K562 (cell line): ENCODE data around the gene CRB2. TPM values are rescaled to one million over a fixed set of nuclear protein-coding genes. Genes with fewer than 3 reads are reported as not detected.
A peak's percentile ranks its signal among the peaks of the same experiment; 100 is the strongest.

Experiments used
- ATAC-seq: fragments of 200-7000 bp; cut with Tn5 transposase; 3 replicates; pipeline ENCODE4 v1.9.1; 2020; ENCODE audit warnings: moderate library complexity
- BruUV-seq: library from RNA; stranded (reverse); fragments of 400-500 nt; replicated peaks from 2 replicates; lab custom pipeline; 2021; lab: Mats Ljungman, UMichigan
- CTCF ChIA-PET: fragments of 300-600 bp; formaldehyde crosslinking; extraction: SDS; loops from one replicate; lab custom pipeline; 2021; ENCODE audit warnings: low intra/inter-chr PET ratio; lab: Yijun Ruan, JAX
- POLR2A ChIA-PET: fragments of 300-600, 350-650 bp; sonication (Branson Sonifier 250); formaldehyde crosslinking; extraction: SDS; loops from one replicate; lab custom pipeline; 2021; ENCODE audit warnings: antibody characterized with exemption, inconsistent platforms; lab: Yijun Ruan, JAX
- DNase-seq, 4 experiments: peaks; one replicate each; pipeline versions ENCODE4 v3.0.0 to v3.0.0-alpha.2; 2011 to 2018; ENCODE audit warnings: low spot score in 3 of 4, mixed read lengths in 3 of 4; ENCODE audit errors: extremely low read depth in 1 of 4
- FAIRE-seq: peaks from 2 replicates; lab custom pipeline; 2011; peaks lifted over from hg19 to GRCh38; lab: Jason Lieb, UNC
- H2AFZ ChIP-seq: 2 replicates; pipeline ENCODE4 v1.6.0; 2011; ENCODE audit warnings: low read depth, low read length, control low read depth, inconsistent platforms
- H3K27ac ChIP-seq: fragments of 200-600 bp; 3 replicates; pipeline ENCODE4 v1.8.0; 2011; ENCODE audit warnings: low read depth, mild to moderate bottlenecking, control low read depth, inconsistent platforms, low read length, moderate library complexity, mixed read lengths; ENCODE audit errors: extremely low read depth
- H3K27me3 ChIP-seq, 2 experiments: fragments of 300-600 bp in 1 of 2; 2 replicates in 1 of 2; 3 replicates in 1 of 2; pipeline versions ENCODE4 v1.6.0 to v1.8.0; 2011; ENCODE audit warnings: inconsistent platforms in 2 of 2, low read length in 2 of 2, mild to moderate bottlenecking in 1 of 2, mixed read lengths in 1 of 2, moderate library complexity in 1 of 2; ENCODE audit not compliant: control insufficient read depth in 2 of 2, insufficient read depth in 2 of 2
- H3K36me3 ChIP-seq: fragments of 300-600 bp; 3 replicates; pipeline ENCODE4 v1.8.0; 2011; ENCODE audit warnings: mild to moderate bottlenecking, low read length, inconsistent platforms; ENCODE audit not compliant: control insufficient read depth, insufficient read depth
- H3K4me1 ChIP-seq, 2 experiments: fragments of 200-600 bp in 1 of 2; replicated peaks in 1 of 2; 2 replicates in 1 of 2; 3 replicates in 1 of 2; pipeline versions ENCODE4 v1.5.1 to v1.8.0; 2011; ENCODE audit warnings: inconsistent platforms in 2 of 2, low read length in 2 of 2, mild to moderate bottlenecking in 1 of 2, mixed read lengths in 1 of 2, moderate library complexity in 1 of 2; ENCODE audit not compliant: control insufficient read depth in 2 of 2, insufficient read depth in 2 of 2
- H3K4me2 ChIP-seq: 2 replicates; pipeline ENCODE4 v1.6.1; 2011; ENCODE audit warnings: low read length, control low read depth, inconsistent platforms, mixed read lengths; ENCODE audit not compliant: insufficient read depth
- H3K4me3 ChIP-seq: fragments of 200-600 bp; sonication (generic), shearing (Covaris generic); 2 replicates; pipeline ENCODE4 v1.5.1; 2016; ENCODE audit warnings: control low read depth, inconsistent platforms
- H3K79me2 ChIP-seq: fragments of 200-600 bp; 3 replicates; pipeline ENCODE4 v1.8.0; 2011; ENCODE audit warnings: low read length, inconsistent platforms; ENCODE audit not compliant: control insufficient read depth, insufficient read depth
- H3K9ac ChIP-seq, 2 experiments: 2 replicates each; pipeline versions ENCODE4 v1.6.0 to v1.6.1; 2011; ENCODE audit warnings: low read depth in 2 of 2, low read length in 2 of 2, control low read depth in 1 of 2, inconsistent platforms in 1 of 2, mild to moderate bottlenecking in 1 of 2, mixed read lengths in 1 of 2; ENCODE audit not compliant: insufficient read depth in 1 of 2
- H3K9me1 ChIP-seq: one replicate; pipeline ENCODE4 v1.6.0; 2011; ENCODE audit warnings: inconsistent platforms, mild to moderate bottlenecking, low read length, moderate library complexity; ENCODE audit not compliant: control insufficient read depth, insufficient read depth
- H3K9me3 ChIP-seq: replicated peaks from 2 replicates; pipeline ENCODE4 v1.5.1; 2011; ENCODE audit warnings: low read depth, low read length, inconsistent platforms; ENCODE audit not compliant: control insufficient read depth, insufficient read depth
- H4K20me1 ChIP-seq: replicated peaks from 2 replicates; pipeline ENCODE4 v1.6.1; 2011; ENCODE audit warnings: low read length, inconsistent platforms, mixed read lengths; ENCODE audit not compliant: control insufficient read depth, insufficient read depth
- BCLAF1 ChIP-seq, 2 experiments: fragments of 450-650 bp in 1 of 2; IDR thresholded peaks; 2 replicates each; pipeline ENCODE4 v1.6.1; 2011 to 2017; ENCODE audit warnings: low read depth in 2 of 2, antibody characterized with exemption in 1 of 2, borderline replicate concordance in 1 of 2, low read length in 1 of 2, mild to moderate bottlenecking in 1 of 2, mixed read lengths in 1 of 2; ENCODE audit not compliant: control insufficient read depth in 1 of 2
- CBX2 ChIP-seq: fragments of 200-600 bp; sonication (generic); IDR thresholded peaks from one replicate; pipeline ENCODE4 v1.6.1; 2012; ENCODE audit warnings: mild to moderate bottlenecking, low read length, inconsistent platforms; ENCODE audit not compliant: insufficient read depth, poor library complexity, severe bottlenecking
- PHF21A ChIP-seq: fragments of 450-650 bp; IDR thresholded peaks from 2 replicates; pipeline ENCODE4 v1.6.1; 2017; ENCODE audit warnings: low read depth, borderline replicate concordance
- POLR2G ChIP-seq: fragments of 200-400 bp; formaldehyde crosslinking; IDR thresholded peaks from 2 replicates; pipeline ENCODE4 v1.6.1; 2017; ENCODE audit warnings: low read depth, mild to moderate bottlenecking, antibody characterized with exemption, low read length, moderate library complexity
- PPARD ChIP-seq: fragments of 250-450 bp; sonication (Bioruptor Pico); IDR thresholded peaks from 2 replicates; pipeline ENCODE4 v1.8.0; 2022; ENCODE audit warnings: inconsistent platforms, mild to moderate bottlenecking, moderate library complexity
- RCOR1 ChIP-seq, 2 experiments: IDR thresholded peaks; 2 replicates each; pipeline ENCODE4 v1.6.1; 2012; ENCODE audit warnings: low read depth in 2 of 2, low read length in 2 of 2, borderline replicate concordance in 1 of 2, improper control_type of control experiment in 1 of 2
- TOE1 ChIP-seq, 2 experiments: fragments of 450-650 bp in 1 of 2; sonication (generic) in 1 of 2; formaldehyde crosslinking in 1 of 2; IDR thresholded peaks; 2 replicates each; pipeline versions ENCODE4 v1.7.1 to v1.8.0; 2016 to 2022; ENCODE audit warnings: borderline replicate concordance in 2 of 2, mild to moderate bottlenecking in 2 of 2, antibody characterized with exemption in 1 of 2, inconsistent platforms in 1 of 2, low read depth in 1 of 2, missing genetic modification reagents in 1 of 2, moderate library complexity in 1 of 2
- WGBS: fragments of 100-300 bp; shearing (Covaris generic); methylation state at CpG from one replicate; pipeline ENCODE4 v1.1.6; 2016; ENCODE audit warnings: low coverage, mixed read lengths; ENCODE audit not compliant: insufficient coverage; ENCODE audit errors: missing lambda C conversion rate; 5-methylcytosine and 5-hydroxymethylcytosine counted together
- in situ Hi-C: fragments of 300-500 bp; cut with MboI; formaldehyde crosslinking; loops from 4 replicates; pipeline ENCODE4 v1.15.0; 2018; ENCODE audit warnings: inconsistent platforms, mixed read lengths
- intact Hi-C: fragments of 100-400 bp; cut with micrococcal nuclease; formaldehyde crosslinking; loops from 2 replicates; pipeline ENCODE4 v1.14.2; 2022
- polyA plus RNA-seq, 8 experiments: library from polyadenylated mRNA; depleted of rRNA in 4 of 8; stranded (reverse) in 5 of 8; unstranded in 3 of 8; fragments of >200 nt; fragmentation: Nextera tagmentation in 2 of 8; fragmentation: Illumina TruSeq in 1 of 8; extraction: Ambion mirVana in 2 of 8; extraction: Trizol in 1 of 8; gene quantifications; 2 replicates each; pipeline versions ENCODE4 v1.2.1 to v1.2.3, GENCODE V29; 2011 to 2014; ENCODE audit warnings: inconsistent platforms in 1 of 8, missing spikeins in 1 of 8
- total RNA-seq, 7 experiments: library from RNA; depleted of rRNA in 6 of 7; stranded (reverse); fragments of >200 nt in 6 of 7; fragmentation: Illumina TruSeq in 2 of 7; extraction: Trizol in 2 of 7; gene quantifications; 2 replicates each; pipeline versions ENCODE4 v1.2.1 to v1.2.3, GENCODE V29; 2011 to 2021; ENCODE audit warnings: low replicate concordance in 1 of 7

Gene CRB2
- total and polyA plus RNA-seq, 9 of the 15 experiments (the other 6 are each of a cell fraction or from before 2014, with no cell fraction given): 0.13 to 1.2 (median 0.25) TPM; not detected in 2

- Histone ChIP-seq H3K27me3 (no peaks in the 10 kb centered on the region), H3K79me2 (no peaks in the 10 kb centered on the region), H4K20me1 (no peaks in the 10 kb centered on the region; the same call in 1 of the 2 replicates), H3K36me3 (no peaks in the 10 kb centered on the region), H3K27ac (no peak overlapping the region), H3K9me3 (peaks cover 2% of the 10 kb centered on the region; the same call in 1 of the 2 replicates), H3K9ac (peak overlapping the region in 1 of 2 experiments; percentile 42; a peak in 1 of 4 replicates), H3K4me1 (peaks cover 0 to 24% of the 10 kb centered on the region in 2 experiments; a peak in 2 of 5 replicates), H3K4me2 (no peak overlapping the region), H3K9me1 (no peaks in the 10 kb centered on the region), H2AFZ (no peak overlapping the region), H3K4me3 (no peak overlapping the region)
- WGBS: 31% methylated on average over 10 of the region's 10 CpGs
- in situ Hi-C loops: loop anchor here (5.0 kb wide), 1 partner anchor 37 kb away; no protein-coding TSS in a partner anchor
- FAIRE-seq (no peak), DNase-seq (no peak), ATAC-seq (no peak)
- intact Hi-C loops: no loop called here
- CTCF ChIA-PET: no interaction called here
- POLR2A ChIA-PET: no interaction called here
- BruUV-seq: no TSS peak
- TF ChIP-seq POLR2G (0 out of 2 replicates have a peak, but pooled peaks have one; percentile 15), PHF21A (no peak), TOE1 (IDR thresholded peaks at IDR 0.05; ENCODE audit: borderline replicate concordance) (no peak), TOE1 (CRISPR knock-in tag; IDR thresholded peaks at IDR 0.05; ENCODE audit: borderline replicate concordance, low read depth) (0 out of 2 replicates have a peak, but pooled peaks have one; percentile 34)
Observed at GRCh38 chr9:123389070-123389469, 33.1 kb downstream of the CRB2 start.

- H3K4me1 ChIP-seq: peaks cover 0 to 30% of the 10 kb centered on the region in 2 experiments; a peak in 2 of 5 replicates
- peak; percentile 11; the same call in 2 of the 3 replicates for ATAC-seq
- intact Hi-C loops (no loop called here), in situ Hi-C loops (loop anchor here (5.0 kb wide), 1 partner anchor 37 kb away; no protein-coding TSS in a partner anchor)
- no peak overlapping the region for H2AFZ ChIP-seq
- H3K4me2 ChIP-seq: no peak overlapping the region
- no peaks in the 10 kb centered on the region for H3K79me2 ChIP-seq
- H3K9me3 ChIP-seq: peaks cover 2% of the 10 kb centered on the region; the same call in 1 of the 2 replicates
- no peak for FAIRE-seq
- ChIA-PET CTCF (interaction anchor here (1.3 kb wide), 1 partner anchor 33 kb away, joined by 3 read pairs; the partner anchor contains the start of gene CRB2), POLR2A (interaction anchor here (0.7 kb wide), 1 partner anchor 129 kb away, joined by 3 read pairs; no protein-coding TSS in a partner anchor)
- no peak overlapping the region for H3K9ac ChIP-seq
- WGBS: 48% methylated on average over 11 of the region's 12 CpGs
- no peaks in the 10 kb centered on the region for H3K9me1 ChIP-seq
- H4K20me1 ChIP-seq: no peaks in the 10 kb centered on the region; the same call in 1 of the 2 replicates
- BruUV-seq: no TSS peak
- H3K36me3 ChIP-seq: no peaks in the 10 kb centered on the region
- H3K4me3 ChIP-seq: no peak overlapping the region
- DNase-seq: no peak
- H3K27ac ChIP-seq: no peak overlapping the region
- H3K27me3 ChIP-seq: no peaks in the 10 kb centered on the region
- TF ChIP-seq PPARD (no peak), CBX2 (no peak), BCLAF1 (IDR thresholded peaks at IDR 0.05; ENCODE audit: borderline replicate concordance in 1 of 2, control insufficient read depth in 1 of 2, low read depth in 2 of 2, low read length in 1 of 2) (no peak), RCOR1 (IDR thresholded peaks at IDR 0.05; ENCODE audit: borderline replicate concordance in 1 of 2, low read depth in 2 of 2, low read length in 2 of 2) (no peak)
Observed at GRCh38 chr9:123389698-123390097, 33.7 kb downstream of the CRB2 start.
